K562 (cell line): ENCODE measurements around the gene CS. TPM values are rescaled to one million over a fixed set of nuclear protein-coding genes. Genes with fewer than 3 reads are reported as not detected.

ENCODE experiments used
- CHD7 ChIP-seq: fragments of 200-600 bp; sonication (generic); IDR thresholded peaks from one replicate; pipeline ENCODE4 v1.6.1; 2012; ENCODE audit warnings: mild to moderate bottlenecking, low read depth, low read length, inconsistent platforms
- EP300 ChIP-seq: IDR thresholded peaks from 2 replicates; pipeline ENCODE4 v1.6.1; 2012; ENCODE audit warnings: low read length, improper control_type of control experiment
- HOXB6 ChIP-seq: fragments of 250-450 bp; sonication (Bioruptor Pico); IDR thresholded peaks from 2 replicates; pipeline ENCODE4 v1.5.1; 2022; ENCODE audit warnings: mild to moderate bottlenecking, borderline replicate concordance
- NFE2L1 ChIP-seq: fragments of 450-650 bp; IDR thresholded peaks from 2 replicates; pipeline ENCODE4 v1.6.1; 2016; ENCODE audit warnings: missing genetic modification characterization, low read depth, mild to moderate bottlenecking, missing compliant biosample characterization, moderate library complexity, borderline replicate concordance
- SFPQ ChIP-seq: fragments of 200-400 bp; formaldehyde crosslinking; IDR thresholded peaks from 2 replicates; pipeline ENCODE4 v1.6.1; 2017; ENCODE audit warnings: mild to moderate bottlenecking, low read depth, low read length, moderate library complexity
- polyA plus RNA-seq, 8 experiments: library from polyadenylated mRNA; depleted of rRNA in 4 of 8; stranded (reverse) in 5 of 8; unstranded in 3 of 8; fragments of >200 nt; fragmentation: Nextera tagmentation in 2 of 8; fragmentation: Illumina TruSeq in 1 of 8; extraction: Ambion mirVana in 2 of 8; extraction: Trizol in 1 of 8; gene quantifications; 2 replicates each; pipeline versions ENCODE4 v1.2.1 to v1.2.3, GENCODE V29; 2011 to 2014; ENCODE audit warnings: inconsistent platforms in 1 of 8, missing spikeins in 1 of 8
- total RNA-seq, 7 experiments: library from RNA; depleted of rRNA in 6 of 7; stranded (reverse); fragments of >200 nt in 6 of 7; fragmentation: Illumina TruSeq in 2 of 7; extraction: Trizol in 2 of 7; gene quantifications; 2 replicates each; pipeline versions ENCODE4 v1.2.1 to v1.2.3, GENCODE V29; 2011 to 2021; ENCODE audit warnings: low replicate concordance in 1 of 7
- TF ChIP-seq, protein P1 (sequence below): fragments of 250-450 bp; sonication (Bioruptor Pico); IDR thresholded peaks from 2 replicates; pipeline ENCODE4 v1.5.0; 2020; ENCODE audit warnings: mild to moderate bottlenecking
- TF ChIP-seq, protein P2 (sequence below), 2 experiments: fragments of 450-650 bp; IDR thresholded peaks; 2 replicates each; pipeline ENCODE4 v1.6.1; 2018; ENCODE audit warnings: mild to moderate bottlenecking in 2 of 2, low read depth in 1 of 2; ENCODE audit not compliant: partially characterized antibody in 2 of 2

CS gene
- total and polyA plus RNA-seq, 9 of the 15 experiments (the other 6 are each of a cell fraction or from before 2014, with no cell fraction given), result 99.9 to 390 (median 149) TPM

DNA sequence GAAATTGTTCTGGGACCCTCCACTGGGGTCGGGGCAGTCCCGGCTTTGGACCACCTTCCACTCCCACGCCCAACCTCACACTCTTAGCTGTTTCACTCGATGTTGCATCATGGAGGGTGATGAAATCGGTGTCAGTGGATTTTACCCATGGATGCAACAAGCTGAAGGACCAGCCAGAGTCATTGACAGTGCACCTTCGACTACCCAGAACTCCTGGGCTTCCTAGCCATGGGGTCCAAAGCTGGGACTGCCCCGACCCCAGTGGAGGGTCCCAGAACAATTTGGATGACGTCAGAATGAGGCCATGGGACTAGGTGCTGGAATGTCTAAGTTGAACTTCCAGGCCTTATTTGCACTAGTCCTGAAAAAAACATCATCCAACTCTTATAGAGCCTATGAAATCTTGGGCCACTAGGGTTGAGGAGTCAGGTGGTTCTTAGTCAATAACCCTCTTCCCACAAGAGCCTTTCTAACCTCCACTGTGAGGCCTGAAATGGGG is 37.7 kb upstream of the CS start (continued):
- TF ChIP-seq CHD7 (no peak), EP300 (peak; percentile 69; the same call in 1 of the 2 replicates), NFE2L1 (no peak), HOXB6 (no peak), SFPQ (no peak)
- TF ChIP-seq, protein P1, sequence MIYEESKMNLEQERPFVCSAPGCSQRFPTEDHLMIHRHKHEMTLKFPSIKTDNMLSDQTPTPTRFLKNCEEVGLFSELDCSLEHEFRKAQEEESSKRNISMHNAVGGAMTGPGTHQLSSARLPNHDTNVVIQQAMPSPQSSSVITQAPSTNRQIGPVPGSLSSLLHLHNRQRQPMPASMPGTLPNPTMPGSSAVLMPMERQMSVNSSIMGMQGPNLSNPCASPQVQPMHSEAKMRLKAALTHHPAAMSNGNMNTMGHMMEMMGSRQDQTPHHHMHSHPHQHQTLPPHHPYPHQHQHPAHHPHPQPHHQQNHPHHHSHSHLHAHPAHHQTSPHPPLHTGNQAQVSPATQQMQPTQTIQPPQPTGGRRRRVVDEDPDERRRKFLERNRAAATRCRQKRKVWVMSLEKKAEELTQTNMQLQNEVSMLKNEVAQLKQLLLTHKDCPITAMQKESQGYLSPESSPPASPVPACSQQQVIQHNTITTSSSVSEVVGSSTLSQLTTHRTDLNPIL, result no peak
- TF ChIP-seq, protein P2, sequence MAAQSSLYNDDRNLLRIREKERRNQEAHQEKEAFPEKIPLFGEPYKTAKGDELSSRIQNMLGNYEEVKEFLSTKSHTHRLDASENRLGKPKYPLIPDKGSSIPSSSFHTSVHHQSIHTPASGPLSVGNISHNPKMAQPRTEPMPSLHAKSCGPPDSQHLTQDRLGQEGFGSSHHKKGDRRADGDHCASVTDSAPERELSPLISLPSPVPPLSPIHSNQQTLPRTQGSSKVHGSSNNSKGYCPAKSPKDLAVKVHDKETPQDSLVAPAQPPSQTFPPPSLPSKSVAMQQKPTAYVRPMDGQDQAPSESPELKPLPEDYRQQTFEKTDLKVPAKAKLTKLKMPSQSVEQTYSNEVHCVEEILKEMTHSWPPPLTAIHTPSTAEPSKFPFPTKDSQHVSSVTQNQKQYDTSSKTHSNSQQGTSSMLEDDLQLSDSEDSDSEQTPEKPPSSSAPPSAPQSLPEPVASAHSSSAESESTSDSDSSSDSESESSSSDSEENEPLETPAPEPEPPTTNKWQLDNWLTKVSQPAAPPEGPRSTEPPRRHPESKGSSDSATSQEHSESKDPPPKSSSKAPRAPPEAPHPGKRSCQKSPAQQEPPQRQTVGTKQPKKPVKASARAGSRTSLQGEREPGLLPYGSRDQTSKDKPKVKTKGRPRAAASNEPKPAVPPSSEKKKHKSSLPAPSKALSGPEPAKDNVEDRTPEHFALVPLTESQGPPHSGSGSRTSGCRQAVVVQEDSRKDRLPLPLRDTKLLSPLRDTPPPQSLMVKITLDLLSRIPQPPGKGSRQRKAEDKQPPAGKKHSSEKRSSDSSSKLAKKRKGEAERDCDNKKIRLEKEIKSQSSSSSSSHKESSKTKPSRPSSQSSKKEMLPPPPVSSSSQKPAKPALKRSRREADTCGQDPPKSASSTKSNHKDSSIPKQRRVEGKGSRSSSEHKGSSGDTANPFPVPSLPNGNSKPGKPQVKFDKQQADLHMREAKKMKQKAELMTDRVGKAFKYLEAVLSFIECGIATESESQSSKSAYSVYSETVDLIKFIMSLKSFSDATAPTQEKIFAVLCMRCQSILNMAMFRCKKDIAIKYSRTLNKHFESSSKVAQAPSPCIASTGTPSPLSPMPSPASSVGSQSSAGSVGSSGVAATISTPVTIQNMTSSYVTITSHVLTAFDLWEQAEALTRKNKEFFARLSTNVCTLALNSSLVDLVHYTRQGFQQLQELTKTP (IDR thresholded peaks at IDR 0.05; ENCODE audit: low read depth in 1 of 2, partially characterized antibody in 2 of 2), result no peak
